ENCODE results near the gene TSNAXIP1. TPM values are rescaled to one million over a fixed set of nuclear protein-coding genes. Genes with fewer than 3 reads are reported as not detected.
"Not testable (repeated sequence)": the region's sequence is repeated elsewhere in the genome, so short reads cannot be mapped to it uniquely, and the experiment has no call there.

TSNAXIP1 gene
- polyA plus RNA-seq, 4 donors = 2.9 to 9.8 (median 7.1) TPM

DNA sequence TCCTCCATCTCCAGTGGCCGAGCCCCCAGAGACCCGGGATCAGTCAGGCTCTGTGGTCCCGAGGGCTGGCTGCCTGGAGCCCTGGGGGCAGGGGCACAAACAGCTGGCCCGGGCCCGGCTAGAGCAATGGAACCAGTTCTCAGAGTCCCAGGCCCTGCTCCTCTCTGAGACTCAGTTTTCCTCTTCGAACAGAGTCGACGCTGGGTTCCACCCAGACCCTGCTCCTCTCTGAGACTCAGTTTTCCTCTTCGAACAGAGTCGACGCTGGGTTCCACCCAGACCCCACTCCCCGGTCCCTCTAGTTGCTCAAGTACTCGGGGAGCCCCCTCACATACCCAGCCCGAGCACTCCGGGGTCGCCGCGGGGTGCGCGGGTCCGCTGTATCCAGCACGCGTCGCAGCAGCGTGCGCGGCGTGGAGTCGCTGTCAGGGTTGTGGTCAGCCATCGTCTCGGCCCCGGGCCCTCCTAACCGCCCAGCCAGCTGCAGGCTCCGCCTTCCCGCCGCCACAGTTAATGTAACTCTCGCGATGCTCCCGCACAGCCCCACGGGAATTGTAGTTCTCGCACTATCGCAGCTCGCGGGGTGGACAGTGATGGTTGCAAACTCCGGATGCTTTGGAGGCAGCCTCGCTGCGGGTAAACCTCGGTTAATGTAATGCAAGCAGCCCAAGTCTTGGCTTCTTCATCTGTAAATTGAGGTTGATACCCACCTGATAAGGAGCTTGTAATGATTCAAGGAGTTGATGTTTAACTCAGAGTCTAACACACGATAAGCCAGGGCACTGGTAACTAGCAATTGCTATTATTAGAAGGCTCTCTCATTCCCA is 26.9 kb downstream of the TSNAXIP1 start:
- peak; percentile 83 to 88 (median 86) for DNase-seq (ENCODE audit: low read depth in 4 of 4, low spot score in 3 of 4)

DNA sequence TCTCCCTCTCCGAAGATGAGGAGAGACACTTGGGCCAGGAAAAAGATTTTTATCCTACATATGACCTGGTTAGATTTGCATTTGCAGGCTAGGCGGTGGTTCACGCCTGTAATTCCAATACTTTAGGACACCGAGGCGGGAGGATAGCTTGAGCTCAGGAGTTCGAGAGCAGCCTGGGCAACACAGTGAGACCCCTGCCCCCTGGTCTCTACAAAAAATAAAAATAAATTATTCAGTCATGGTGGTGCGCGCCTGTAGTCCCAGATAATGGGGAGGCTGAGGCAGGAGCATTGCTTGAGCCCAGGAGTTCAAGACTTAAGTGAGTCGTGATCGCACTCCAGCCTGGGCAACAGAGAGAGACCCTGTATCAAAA is 27.5 kb downstream of the TSNAXIP1 start:
- DNase-seq (ENCODE audit: low read depth in 4 of 4, low spot score in 3 of 4) = no peak

DNA sequence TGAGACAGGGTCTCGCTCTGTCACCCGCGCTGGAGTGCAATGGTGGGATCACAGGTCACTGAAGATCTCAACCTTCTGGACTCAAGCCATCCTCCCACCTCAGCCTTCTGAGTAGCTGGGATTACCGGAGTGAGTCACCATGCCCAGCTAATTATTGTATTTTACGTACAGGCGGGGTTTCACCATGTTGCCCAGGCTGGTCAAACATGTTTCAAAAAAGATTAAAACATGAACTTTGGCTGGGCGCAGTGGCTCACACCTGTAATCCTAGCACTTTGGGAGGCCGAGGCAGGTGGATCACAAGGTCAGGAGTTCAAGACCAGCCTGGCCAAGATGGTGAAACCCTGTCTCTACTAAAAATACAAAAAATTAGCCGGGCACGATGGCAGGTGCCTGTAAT is 30.5 kb downstream of the TSNAXIP1 start:
- DNase-seq (ENCODE audit: low read depth in 4 of 4, low spot score in 3 of 4) = not testable (repeated sequence)

DNA sequence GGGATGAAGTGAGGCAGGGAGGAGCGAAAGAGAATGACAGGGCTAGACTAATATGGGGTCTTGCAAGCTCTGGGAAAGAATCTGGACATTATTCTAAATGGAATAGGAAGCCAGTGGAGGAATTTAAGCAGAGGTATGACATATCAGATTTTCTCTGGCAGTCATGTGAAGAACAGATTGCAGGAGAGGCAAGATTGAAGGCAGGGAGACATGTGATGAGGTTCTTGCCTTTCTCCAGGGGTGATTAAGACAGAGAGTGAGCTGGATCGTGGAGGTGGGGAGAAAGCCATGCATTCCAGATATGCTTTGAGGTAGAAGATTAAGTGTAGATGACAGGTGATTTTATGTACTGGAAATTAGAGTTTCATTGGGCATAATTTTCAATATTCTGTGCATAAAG is 31.1 kb downstream of the TSNAXIP1 start:
- no peak for DNase-seq (ENCODE audit: low read depth in 4 of 4, low spot score in 3 of 4)

DNA sequence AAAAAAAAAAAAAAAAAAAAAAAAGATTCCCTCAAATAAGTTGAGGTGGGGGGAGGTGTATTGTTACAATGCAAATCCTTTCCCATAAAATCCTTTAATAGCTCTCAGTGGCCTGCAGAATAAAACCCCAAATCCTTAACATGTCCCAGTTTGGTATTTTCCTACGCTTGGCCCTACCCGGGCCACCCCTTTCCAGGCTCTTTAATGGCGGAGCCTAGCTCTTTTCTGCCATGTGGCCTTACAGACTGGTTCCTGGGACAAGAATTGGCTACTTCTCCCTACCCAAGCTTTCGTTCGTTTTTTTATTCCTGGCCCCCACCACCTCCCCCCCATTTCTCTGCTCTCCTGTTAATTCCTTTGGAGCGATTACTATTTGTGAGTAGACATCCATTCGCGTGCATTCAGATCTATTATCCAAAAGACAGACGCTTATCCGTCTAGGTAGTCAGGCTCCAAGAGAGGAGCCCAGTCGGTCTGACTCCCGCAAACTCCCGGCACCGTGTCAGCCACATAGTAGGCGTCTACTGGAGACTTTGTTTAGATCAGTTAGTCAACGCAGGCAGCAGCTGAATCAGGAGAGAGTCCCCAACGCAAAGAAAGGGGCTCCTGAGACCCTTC is 34.6 kb downstream of the TSNAXIP1 start:
- DNase-seq (ENCODE audit: low read depth in 4 of 4, low spot score in 3 of 4) = no peak

DNA sequence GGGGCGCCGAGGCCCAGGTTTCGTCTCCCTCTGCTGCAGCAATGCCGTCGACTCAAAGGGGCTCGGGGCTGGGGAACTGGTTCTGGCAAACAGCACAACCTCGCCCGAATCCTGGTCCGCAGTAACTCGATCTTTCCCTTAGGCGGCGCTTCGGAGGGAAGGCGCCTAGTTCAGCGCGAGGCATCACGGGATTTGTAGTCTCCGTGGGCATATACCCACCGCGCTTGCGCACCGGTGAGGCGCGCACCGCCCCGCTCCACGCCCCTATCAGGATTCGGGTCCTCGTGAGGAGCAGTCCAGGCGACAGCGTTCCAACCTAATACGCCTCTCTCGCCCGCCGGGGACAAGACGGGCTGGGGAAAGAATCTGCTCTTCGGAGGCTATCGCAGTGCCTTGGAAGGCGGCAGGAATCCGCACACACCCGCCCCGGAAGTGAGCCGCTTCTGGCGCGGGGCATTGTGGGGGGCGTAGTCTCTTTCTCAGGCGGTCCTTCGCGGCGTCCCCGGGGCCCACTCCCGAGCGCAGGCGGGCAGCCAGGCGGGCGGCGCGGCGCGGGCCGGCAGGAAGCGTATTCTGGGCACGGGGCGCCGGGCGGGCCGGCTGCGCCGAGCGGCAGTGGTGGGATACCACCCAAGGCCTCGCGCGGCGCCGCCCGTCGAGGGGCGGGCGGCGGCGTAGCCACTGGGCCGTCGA is 35.3 kb downstream of the TSNAXIP1 start, which contains the start of gene THAP11:
Gene THAP11, plus strand, starts transcription at position 505 of the 693 bp plus-strand sequence. CDS start 235 bp downstream, outside the sequence.
- peak; percentile 92 to 93 (median 92) for DNase-seq (ENCODE audit: low read depth in 4 of 4, low spot score in 3 of 4)

DNA sequence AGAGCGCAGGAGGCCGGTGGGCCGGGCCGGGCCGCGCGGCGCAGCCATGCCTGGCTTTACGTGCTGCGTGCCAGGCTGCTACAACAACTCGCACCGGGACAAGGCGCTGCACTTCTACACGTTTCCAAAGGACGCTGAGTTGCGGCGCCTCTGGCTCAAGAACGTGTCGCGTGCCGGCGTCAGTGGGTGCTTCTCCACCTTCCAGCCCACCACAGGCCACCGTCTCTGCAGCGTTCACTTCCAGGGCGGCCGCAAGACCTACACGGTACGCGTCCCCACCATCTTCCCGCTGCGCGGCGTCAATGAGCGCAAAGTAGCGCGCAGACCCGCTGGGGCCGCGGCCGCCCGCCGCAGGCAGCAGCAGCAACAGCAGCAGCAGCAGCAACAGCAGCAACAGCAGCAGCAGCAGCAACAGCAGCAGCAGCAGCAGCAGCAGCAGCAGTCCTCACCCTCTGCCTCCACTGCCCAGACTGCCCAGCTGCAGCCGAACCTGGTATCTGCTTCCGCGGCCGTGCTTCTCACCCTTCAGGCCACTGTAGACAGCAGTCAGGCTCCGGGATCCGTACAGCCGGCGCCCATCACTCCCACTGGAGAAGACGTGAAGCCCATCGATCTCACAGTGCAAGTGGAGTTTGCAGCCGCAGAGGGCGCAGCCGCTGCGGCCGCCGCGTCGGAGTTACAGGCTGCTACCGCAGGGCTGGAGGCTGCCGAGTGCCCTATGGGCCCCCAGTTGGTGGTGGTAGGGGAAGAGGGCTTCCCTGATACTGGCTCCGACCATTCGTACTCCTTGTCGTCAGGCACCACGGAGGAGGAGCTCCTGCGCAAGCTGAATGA is 36.0 kb downstream of the TSNAXIP1 start:
- no peak for DNase-seq (ENCODE audit: low read depth in 4 of 4, low spot score in 3 of 4)

DNA sequence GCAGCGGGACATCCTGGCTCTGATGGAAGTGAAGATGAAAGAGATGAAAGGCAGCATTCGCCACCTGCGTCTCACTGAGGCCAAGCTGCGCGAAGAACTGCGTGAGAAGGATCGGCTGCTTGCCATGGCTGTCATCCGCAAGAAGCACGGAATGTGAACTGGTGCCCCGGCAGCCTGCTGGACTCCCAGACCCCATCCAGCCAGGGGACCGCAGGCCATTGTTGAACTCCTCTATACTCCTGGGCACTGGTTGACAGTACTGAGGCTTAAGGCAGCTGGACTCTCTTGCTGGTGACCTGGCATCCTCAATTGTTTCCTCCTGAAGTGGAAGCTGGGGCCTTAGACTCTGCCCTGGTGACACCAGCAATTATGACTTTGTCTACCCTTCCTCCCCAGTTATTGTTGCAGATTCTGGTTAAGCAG is 36.7 kb downstream of the TSNAXIP1 start:
- DNase-seq (ENCODE audit: low read depth in 4 of 4, low spot score in 3 of 4) = no peak

DNA sequence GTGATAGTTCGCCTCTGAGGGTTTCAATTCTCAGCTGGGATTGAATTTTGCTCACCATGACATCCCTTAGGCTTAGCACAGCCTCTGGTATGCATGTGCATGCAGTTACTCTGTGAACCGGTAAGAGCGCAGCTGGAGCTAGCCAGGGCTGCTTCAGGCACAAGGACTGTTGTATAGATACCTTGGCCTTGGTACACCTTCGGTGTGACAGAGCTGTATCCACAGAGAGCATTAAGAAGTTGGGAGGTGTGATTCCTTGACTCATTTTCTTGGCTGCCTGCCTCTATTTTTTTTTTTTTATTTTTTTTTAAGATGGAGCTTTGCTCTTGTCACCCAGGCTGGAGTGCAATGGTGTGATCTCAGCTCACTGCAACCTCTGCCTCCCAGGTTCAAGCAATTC is 37.8 kb downstream of the TSNAXIP1 start:
- DNase-seq (ENCODE audit: low read depth in 4 of 4, low spot score in 3 of 4) = no peak

DNA sequence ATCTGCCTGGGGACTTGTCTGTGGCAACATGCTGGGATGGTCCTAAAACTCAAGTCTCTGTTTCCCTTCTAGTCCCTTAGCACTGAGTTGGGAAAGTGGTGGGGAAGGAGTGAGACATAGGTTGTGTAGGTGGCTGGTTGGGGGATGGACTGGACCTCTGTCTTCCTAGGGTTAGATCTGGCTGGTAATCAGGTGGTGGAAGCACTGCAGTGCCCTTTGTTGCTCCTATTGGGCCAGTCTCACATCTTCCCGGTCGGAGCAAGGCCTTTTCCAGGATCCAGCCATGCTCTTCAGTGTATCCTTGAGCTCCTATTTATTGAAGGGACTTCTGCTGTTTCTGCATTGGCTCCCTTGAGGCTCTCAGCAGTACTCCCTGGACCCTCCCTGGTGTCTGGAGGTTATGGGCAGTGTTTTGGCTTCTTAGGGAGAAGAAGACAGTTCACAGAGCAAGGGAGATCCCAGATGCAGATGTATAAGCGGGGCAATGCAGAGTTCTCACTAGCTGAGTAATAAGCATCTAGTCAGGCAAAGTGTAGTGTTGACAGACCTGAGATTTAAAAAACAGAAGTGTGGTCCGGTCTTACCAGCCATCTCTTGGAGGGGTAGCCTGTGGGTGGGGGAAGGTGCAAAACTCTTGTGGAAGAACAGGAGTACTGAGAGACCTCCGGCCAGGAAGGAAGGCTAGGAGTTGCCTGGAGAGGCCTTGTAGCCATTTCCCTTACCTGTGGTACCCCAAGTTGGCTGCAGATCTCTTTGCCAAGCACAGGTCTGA is 38.8 kb downstream of the TSNAXIP1 start:
- no peak for DNase-seq (ENCODE audit: low read depth in 4 of 4, low spot score in 3 of 4)

DNA sequence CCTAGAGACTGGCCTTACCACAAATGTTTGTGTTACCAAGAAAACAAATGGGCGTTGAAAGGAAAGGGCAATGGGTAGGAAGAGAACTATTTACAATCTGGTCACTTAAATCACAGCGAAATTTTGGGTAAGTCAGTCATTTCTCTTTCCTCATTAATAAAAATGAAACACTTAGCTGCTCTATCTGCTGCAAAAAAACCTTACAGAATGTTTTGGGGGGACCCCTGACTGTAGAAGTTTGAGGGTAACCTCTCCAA is 39.3 kb downstream of the TSNAXIP1 start:
- no peak for DNase-seq (ENCODE audit: low read depth in 4 of 4, low spot score in 3 of 4)

DNA sequence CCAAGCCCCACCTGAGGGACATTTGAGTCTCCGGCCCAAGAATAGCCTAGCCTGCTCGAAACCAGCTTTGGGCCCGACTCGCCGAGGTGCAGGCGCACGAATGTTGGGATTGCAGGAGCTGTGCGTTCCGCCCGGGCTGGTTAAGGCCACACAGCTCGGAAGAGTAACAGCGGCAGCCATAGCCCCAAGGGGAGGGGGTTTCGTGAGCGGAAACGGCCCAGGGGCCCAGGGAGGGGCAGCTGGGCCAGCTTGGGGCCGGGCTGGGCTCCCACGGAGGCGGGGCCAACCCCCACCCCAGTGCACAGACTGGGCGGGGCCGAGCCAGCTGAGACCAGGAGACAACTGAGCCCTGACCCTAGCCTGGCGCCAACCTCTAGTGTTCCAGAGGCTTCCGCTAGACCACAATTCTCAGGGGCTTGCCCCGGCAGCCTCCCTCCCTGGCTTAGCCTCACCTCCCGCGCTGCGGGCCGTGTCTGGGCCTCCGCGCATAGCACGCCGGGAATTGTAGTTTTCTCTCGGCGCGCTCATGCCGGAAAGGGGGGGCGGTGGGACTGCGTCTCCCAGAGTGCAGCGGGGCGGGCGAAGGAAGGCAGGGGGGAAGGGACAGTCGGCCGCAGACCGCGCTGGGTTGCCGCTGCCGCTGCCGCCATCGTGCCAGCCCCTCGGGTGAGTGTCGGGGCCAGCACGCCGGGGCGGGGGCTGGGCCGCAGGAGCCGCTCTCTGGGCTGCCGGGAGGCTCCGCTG is 39.8 kb downstream of the TSNAXIP1 start, which contains the start of gene NUTF2:
Gene NUTF2, plus strand, starts transcription at position 614 of the 744 bp plus-strand sequence. CDS start 18,198 bp downstream, outside the sequence.
- DNase-seq (ENCODE audit: low read depth in 4 of 4, low spot score in 3 of 4) = peak; percentile 90 to 94 (median 92)

DNA sequence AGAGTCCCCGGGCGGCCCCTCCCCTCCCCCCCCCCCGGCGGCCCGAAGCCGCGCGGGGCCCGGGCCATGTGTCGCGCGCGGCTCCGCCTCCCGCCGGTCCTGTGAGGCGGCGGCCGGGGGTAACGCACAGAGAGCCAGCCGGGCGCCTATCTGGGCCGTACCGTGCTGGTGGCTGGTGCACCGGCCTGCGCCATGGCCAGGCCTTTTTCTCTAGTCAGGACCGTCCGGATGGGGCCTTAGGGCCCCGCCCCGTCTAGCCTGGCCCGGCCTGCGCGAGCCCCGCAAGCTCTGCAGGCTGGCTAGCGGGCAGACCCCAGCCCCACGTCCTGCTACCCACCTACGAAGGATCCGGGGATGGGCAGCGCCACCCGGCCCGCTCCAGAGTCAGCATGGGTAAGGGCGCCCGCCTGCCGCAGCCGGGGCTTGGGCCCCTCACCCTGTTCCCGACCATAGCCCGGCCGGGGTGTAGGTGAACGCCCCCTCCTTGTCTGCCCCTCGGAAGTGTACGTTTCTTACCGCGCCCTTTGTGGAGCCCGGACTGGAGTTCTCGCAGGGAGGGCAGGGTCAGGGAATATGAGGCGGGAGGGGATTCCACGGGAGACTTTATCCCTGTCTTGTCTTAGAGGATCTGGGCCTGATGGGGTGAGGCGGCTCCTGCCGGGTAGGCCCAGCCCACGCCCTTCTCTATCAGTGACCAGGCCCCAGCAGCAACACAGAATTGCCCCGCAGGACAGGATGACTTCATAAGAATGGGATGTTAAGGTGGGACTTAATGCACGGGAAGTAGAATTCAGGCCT is 40.6 kb downstream of the TSNAXIP1 start, which contains the start of gene CENPT:
Gene CENPT, minus strand, starts transcription at position 630 of the 798 bp plus-strand sequence. CDS start 13,834 bp downstream, outside the sequence.
- no peak for DNase-seq (ENCODE audit: low read depth in 4 of 4, low spot score in 3 of 4)

DNA sequence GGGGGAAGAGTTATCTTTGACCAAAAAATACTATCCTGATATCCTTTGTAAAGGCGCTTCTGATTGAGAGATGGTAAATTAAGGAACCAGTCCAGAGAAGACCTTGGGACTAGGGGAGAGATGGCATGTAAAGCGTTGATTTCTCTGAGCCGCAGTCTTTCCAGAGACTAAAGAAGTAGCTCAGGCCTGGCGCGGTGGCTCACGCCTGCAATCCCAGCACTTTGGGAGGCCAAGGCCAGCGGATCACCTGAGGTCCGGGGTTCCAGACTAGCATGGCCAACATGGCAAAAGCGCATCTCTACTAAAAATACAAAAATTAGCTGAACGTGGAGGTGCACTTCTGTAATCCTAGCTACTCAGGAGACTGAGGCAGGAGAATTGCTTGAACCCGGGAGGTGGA is 41.4 kb downstream of the TSNAXIP1 start:
- no peak for DNase-seq (ENCODE audit: low read depth in 4 of 4, low spot score in 3 of 4)

DNA sequence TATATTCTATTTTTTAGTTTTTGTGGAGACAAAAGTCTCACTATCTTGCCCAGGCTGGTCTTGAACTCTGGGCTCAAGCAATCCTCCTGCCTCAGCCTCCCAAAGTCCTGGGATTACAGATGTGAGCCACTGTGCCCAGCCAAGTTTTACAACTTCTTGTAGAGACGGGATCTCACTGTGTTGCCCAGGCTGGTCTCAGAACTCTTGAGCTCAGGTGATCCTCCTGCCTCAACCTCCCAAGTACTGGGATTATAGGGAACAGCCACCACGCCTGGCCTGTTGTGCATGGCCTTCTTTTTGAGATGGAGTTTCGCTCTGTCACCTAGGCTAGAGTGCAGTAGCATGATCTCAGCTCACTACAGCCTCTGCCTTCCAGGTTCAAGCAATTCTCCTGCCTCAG is 47.0 kb downstream of the TSNAXIP1 start:
- DNase-seq (ENCODE audit: low read depth in 4 of 4, low spot score in 3 of 4) = no peak

DNA sequence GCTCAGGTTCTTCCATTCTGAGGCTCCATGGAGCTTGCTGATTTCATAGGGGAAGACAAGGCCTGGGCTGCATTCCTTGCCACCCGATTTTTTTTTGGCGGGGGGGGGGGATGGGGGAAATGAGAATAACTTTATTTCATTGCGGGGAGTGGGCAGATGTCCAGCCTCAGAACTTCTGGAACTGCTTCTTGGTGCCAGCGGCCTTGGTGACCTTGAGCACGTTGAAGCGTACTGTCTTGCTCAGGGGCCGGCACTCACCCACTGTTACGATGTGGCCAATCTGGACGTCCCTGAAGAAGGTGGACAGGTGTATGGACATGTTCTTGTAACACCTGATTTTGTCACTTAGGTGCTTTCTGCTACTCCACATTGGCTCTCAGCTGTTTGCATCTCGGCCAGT is 49.1 kb downstream of the TSNAXIP1 start:
- no peak for DNase-seq (ENCODE audit: low read depth in 4 of 4, low spot score in 3 of 4)

DNA sequence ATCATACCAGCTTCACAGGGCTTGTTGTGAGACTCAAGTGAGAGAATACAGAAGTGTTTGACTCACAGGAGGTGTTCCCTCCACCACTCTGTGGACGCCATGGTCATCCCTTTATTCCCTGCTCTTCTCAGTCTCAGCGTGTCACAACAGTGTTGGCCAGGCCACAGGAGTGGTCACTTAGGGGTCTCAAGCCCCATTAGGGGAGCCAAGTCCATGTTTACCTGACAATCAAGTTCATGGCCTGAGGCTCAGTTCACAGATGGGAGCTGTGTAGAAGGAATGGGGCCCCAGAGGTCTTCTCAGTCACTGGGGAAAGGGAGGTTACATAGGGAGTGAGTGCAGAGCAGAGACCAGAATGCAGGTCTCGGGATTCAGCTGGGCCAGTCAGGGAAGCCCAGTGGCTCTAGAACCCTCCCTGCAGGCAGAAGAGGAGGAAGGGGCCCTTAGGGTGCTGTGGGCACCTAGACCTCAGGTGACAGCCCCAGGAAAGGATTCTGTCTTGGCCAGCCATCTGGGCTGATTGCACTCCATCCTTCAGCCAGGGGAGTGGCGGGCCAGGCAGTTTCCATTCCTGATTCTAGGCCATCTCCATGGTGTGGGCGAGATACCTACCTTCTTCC is 50.3 kb downstream of the TSNAXIP1 start:
- DNase-seq (ENCODE audit: low read depth in 4 of 4, low spot score in 3 of 4) = no peak

Data from left renal pelvis (tissue), 4 donors.